GM12878 (cell line): ENCODE data around the gene CA14. TPM values are rescaled to one million over a fixed set of nuclear protein-coding genes. Genes with fewer than 3 reads are reported as not detected.
A peak's percentile ranks its signal among the peaks of the same experiment; 100 is the strongest.

Experiments used
- ASH2L ChIP-seq: fragments of 300-600, 200-600 bp; sonication (generic); IDR thresholded peaks from 2 replicates; pipeline ENCODE4 v1.6.1; 2017; ENCODE audit warnings: low read depth, mild to moderate bottlenecking, borderline replicate concordance
- ATF7 ChIP-seq: fragments of 450-650 bp; IDR thresholded peaks from 2 replicates; pipeline ENCODE4 v1.6.1; 2016; ENCODE audit warnings: low read depth, mild to moderate bottlenecking
- BCL11A ChIP-seq: IDR thresholded peaks from 2 replicates; pipeline ENCODE4 v1.6.1; 2011; ENCODE audit warnings: low read depth, low read length
- BCL3 ChIP-seq: IDR thresholded peaks from 2 replicates; pipeline ENCODE4 v1.6.1; 2011; ENCODE audit warnings: borderline replicate concordance, low read depth, mild to moderate bottlenecking, moderate library complexity, low read length; ENCODE audit not compliant: insufficient read depth, poor library complexity, severe bottlenecking
- BHLHE40 ChIP-seq, 2 experiments: fragments of 450-650 bp in 1 of 2; IDR thresholded peaks; 2 replicates each; pipeline ENCODE4 v1.6.1; 2011 to 2017; ENCODE audit warnings: low read depth in 2 of 2, borderline replicate concordance in 1 of 2, improper control_type of control experiment in 1 of 2, low read length in 1 of 2, mild to moderate bottlenecking in 1 of 2
- CHD2 ChIP-seq: IDR thresholded peaks from 2 replicates; pipeline ENCODE4 v1.6.1; 2011; ENCODE audit warnings: low read depth, low read length, improper control_type of control experiment, borderline replicate concordance
- EGR1 ChIP-seq, 2 experiments: IDR thresholded peaks; 1 replicate in 1 of 2; 2 replicates in 1 of 2; pipeline ENCODE4 v1.6.1; 2011 to 2012; ENCODE audit warnings: low read depth in 2 of 2, low read length in 2 of 2, borderline replicate concordance in 1 of 2, mild to moderate bottlenecking in 1 of 2, moderate library complexity in 1 of 2
- HDAC2 ChIP-seq: fragments of 200-600 bp; sonication (generic); IDR thresholded peaks from 2 replicates; pipeline ENCODE4 v1.6.1; 2017
- JUND ChIP-seq: IDR thresholded peaks from 2 replicates; pipeline ENCODE4 v1.6.1; 2012; ENCODE audit warnings: low read depth, mild to moderate bottlenecking, low read length, improper control_type of control experiment, moderate library complexity
- NRF1 ChIP-seq: conservative IDR thresholded peaks from 2 replicates; pipeline ENCODE4 v1.6.1; 2011; ENCODE audit warnings: mild to moderate bottlenecking, low read depth, low read length, improper control_type of control experiment
- PKNOX1 ChIP-seq: fragments of 450-650 bp; IDR thresholded peaks from 2 replicates; pipeline ENCODE4 v1.6.1; 2016; ENCODE audit warnings: mild to moderate bottlenecking
- POLR2A ChIP-seq: IDR thresholded peaks from 2 replicates; pipeline ENCODE4 v1.6.1; 2011; ENCODE audit warnings: low read depth, mild to moderate bottlenecking, low read length
- RBBP5 ChIP-seq: fragments of 200-600 bp; sonication (generic); conservative IDR thresholded peaks from 2 replicates; pipeline ENCODE4 v1.6.1; 2016
- SMC3 ChIP-seq: IDR thresholded peaks from 2 replicates; pipeline ENCODE4 v1.6.1; 2011; ENCODE audit warnings: low read length, improper control_type of control experiment, borderline replicate concordance
- SP1 ChIP-seq: IDR thresholded peaks from one replicate; pipeline ENCODE4 v1.6.1; 2011; ENCODE audit warnings: low read depth, low read length
- SRF ChIP-seq, 2 experiments: IDR thresholded peaks; 2 replicates each; pipeline ENCODE4 v1.6.1; 2011; ENCODE audit warnings: low read depth in 2 of 2, low read length in 2 of 2, mild to moderate bottlenecking in 1 of 2, moderate library complexity in 1 of 2
- SUZ12 ChIP-seq: fragments of 200-600 bp; sonication (generic); IDR thresholded peaks from one replicate; pipeline ENCODE4 v1.6.1; 2018; ENCODE audit warnings: antibody characterized with exemption, mild to moderate bottlenecking; ENCODE audit not compliant: unreplicated experiment
- TBL1XR1 ChIP-seq: IDR thresholded peaks from 2 replicates; pipeline ENCODE4 v1.6.1; 2012; ENCODE audit warnings: low read depth, low read length, improper control_type of control experiment
- ZNF207 ChIP-seq: fragments of 450-650 bp; IDR thresholded peaks from 2 replicates; pipeline ENCODE4 v1.6.1; 2014; ENCODE audit warnings: antibody characterized with exemption, mild to moderate bottlenecking, borderline replicate concordance
- ZZZ3 ChIP-seq: IDR thresholded peaks from 2 replicates; pipeline ENCODE4 v1.6.1; 2011; ENCODE audit warnings: low read depth; ENCODE audit not compliant: control insufficient read depth, insufficient read length
- polyA plus RNA-seq, 11 experiments: library from polyadenylated mRNA; depleted of rRNA in 4 of 11; unstranded in 6 of 11; stranded (reverse) in 5 of 11; fragments of >200 nt; fragmentation: Nextera tagmentation in 4 of 11; fragmentation: Illumina TruSeq in 1 of 11; extraction: Ambion mirVana in 4 of 11; extraction: Trizol in 1 of 11; gene quantifications; 1 replicate in 1 of 11; 2 replicates in 10 of 11; pipeline versions ENCODE4 v1.2.1 to v1.2.3, GENCODE V29; 2011 to 2016; ENCODE audit warnings: inconsistent platforms in 2 of 11, missing spikeins in 2 of 11, low read depth in 1 of 11
- total RNA-seq, 4 experiments: library from RNA; depleted of rRNA in 3 of 4; stranded (reverse); fragments of >200 nt in 3 of 4; fragmentation: Illumina TruSeq in 1 of 4; extraction: Trizol in 1 of 4; gene quantifications; 2 replicates each; pipeline versions ENCODE4 v1.2.1 to v1.2.3, GENCODE V29; 2013 to 2021
- TF ChIP-seq, protein P1 (sequence below): IDR thresholded peaks from 2 replicates; pipeline ENCODE4 v1.6.1; 2011; ENCODE audit warnings: mild to moderate bottlenecking, low read depth, low read length, moderate library complexity; ENCODE audit not compliant: insufficient replicate concordance
- TF ChIP-seq, protein P2 (sequence below), 3 experiments: IDR thresholded peaks in 2 of 3; conservative IDR thresholded peaks in 1 of 3; 2 replicates each; pipeline ENCODE4 v1.5.1; 2011; ENCODE audit warnings: low read depth in 3 of 3, low read length in 3 of 3, mild to moderate bottlenecking in 3 of 3, control low read depth in 2 of 3, moderate library complexity in 2 of 3, inconsistent platforms in 1 of 3, mixed read lengths in 1 of 3; ENCODE audit not compliant: control insufficient read depth in 2 of 3, insufficient read depth in 1 of 3; ENCODE audit errors: extremely low read depth in 1 of 3
- TF ChIP-seq, protein P3 (sequence below): fragments of 450-650 bp; IDR thresholded peaks from 2 replicates; pipeline ENCODE4 v1.6.1; 2017; ENCODE audit warnings: low read depth, mild to moderate bottlenecking, moderate library complexity

CA14 gene
- total and polyA plus RNA-seq, 10 of the 15 experiments (the other 5 are each of a cell fraction or from before 2014, with no cell fraction given): 0.11 to 0.35 (median 0.29) TPM; not detected in 6

DNA sequence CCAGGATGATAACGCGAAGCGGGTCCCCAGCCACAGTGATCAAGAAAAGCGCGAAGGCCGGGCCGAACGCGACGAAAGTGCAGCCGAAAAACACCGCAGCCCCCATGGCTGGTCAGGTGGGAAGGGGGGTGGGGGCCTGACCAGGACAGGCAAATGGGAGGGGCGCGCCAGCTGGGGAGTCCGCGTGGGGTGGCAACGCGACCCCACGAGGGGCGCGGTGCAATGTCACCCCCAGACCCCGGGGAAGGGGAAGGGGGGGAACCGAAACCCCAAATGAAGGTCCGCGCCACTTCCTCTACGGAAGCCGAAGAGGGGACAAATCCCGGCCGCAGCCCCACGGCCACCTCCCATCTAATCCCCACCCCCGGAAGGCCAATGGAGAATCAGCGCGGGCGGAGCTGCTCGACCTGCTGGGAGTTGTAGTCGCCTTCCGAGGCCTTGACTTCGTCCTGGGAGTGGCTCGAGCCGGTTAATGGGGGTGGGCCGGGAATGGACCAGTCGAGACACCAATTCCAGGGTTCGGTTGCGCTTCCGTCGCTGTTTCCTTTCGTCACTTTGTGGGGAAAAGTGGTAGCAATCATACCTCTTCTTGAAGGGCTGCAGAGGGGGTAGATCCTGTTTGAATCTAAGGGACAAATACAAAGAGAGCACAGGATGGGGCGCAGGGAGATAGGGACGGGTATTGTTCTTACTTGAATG is 11.3 kb downstream of the CA14 start, which contains the start of gene APH1A (continued):
- TF ChIP-seq BHLHE40 (IDR thresholded peaks at IDR 0.05; ENCODE audit: borderline replicate concordance in 1 of 2, low read depth in 2 of 2, low read length in 1 of 2) (peak; percentile 17 to 43; a peak in 1 of 4 replicates), SP1 (peak; percentile 35), NRF1 (no peak), BCL3 (no peak), SUZ12 (no peak), RBBP5 (no peak), ZNF207 (no peak), ZZZ3 (no peak), BCL11A (0 out of 2 replicates have a peak, but pooled peaks have one; percentile 3), ASH2L (0 out of 2 replicates have a peak, but pooled peaks have one; percentile 45), TBL1XR1 (no peak), HDAC2 (no peak), EGR1 (IDR thresholded peaks at IDR 0.05; ENCODE audit: borderline replicate concordance in 1 of 2, low read depth in 2 of 2, low read length in 2 of 2) (peak in 1 of 2 experiments; percentile 85; a peak in 2 of 3 replicates), PKNOX1 (no peak), JUND (no peak), ATF7 (no peak), SRF (IDR thresholded peaks at IDR 0.05; ENCODE audit: low read depth in 2 of 2, low read length in 2 of 2) (no peak), POLR2A (peak; percentile 84), CHD2 (peak; percentile 51; the same call in 1 of the 2 replicates), SMC3 (no peak)
- TF ChIP-seq, protein P1, sequence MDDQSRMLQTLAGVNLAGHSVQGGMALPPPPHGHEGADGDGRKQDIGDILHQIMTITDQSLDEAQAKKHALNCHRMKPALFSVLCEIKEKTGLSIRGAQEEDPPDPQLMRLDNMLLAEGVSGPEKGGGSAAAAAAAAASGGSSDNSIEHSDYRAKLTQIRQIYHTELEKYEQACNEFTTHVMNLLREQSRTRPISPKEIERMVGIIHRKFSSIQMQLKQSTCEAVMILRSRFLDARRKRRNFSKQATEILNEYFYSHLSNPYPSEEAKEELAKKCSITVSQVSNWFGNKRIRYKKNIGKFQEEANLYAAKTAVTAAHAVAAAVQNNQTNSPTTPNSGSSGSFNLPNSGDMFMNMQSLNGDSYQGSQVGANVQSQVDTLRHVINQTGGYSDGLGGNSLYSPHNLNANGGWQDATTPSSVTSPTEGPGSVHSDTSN: no peak
- TF ChIP-seq, protein P2, sequence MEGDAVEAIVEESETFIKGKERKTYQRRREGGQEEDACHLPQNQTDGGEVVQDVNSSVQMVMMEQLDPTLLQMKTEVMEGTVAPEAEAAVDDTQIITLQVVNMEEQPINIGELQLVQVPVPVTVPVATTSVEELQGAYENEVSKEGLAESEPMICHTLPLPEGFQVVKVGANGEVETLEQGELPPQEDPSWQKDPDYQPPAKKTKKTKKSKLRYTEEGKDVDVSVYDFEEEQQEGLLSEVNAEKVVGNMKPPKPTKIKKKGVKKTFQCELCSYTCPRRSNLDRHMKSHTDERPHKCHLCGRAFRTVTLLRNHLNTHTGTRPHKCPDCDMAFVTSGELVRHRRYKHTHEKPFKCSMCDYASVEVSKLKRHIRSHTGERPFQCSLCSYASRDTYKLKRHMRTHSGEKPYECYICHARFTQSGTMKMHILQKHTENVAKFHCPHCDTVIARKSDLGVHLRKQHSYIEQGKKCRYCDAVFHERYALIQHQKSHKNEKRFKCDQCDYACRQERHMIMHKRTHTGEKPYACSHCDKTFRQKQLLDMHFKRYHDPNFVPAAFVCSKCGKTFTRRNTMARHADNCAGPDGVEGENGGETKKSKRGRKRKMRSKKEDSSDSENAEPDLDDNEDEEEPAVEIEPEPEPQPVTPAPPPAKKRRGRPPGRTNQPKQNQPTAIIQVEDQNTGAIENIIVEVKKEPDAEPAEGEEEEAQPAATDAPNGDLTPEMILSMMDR (IDR thresholded peaks at IDR 0.05 in 2 of 3, conservative IDR thresholded peaks at IDR 0.05 in 1 of 3; ENCODE audit: control insufficient read depth in 2 of 3, extremely low read depth in 1 of 3, insufficient read depth in 1 of 3, low read depth in 3 of 3, low read length in 3 of 3): no peak
- TF ChIP-seq, protein P3, sequence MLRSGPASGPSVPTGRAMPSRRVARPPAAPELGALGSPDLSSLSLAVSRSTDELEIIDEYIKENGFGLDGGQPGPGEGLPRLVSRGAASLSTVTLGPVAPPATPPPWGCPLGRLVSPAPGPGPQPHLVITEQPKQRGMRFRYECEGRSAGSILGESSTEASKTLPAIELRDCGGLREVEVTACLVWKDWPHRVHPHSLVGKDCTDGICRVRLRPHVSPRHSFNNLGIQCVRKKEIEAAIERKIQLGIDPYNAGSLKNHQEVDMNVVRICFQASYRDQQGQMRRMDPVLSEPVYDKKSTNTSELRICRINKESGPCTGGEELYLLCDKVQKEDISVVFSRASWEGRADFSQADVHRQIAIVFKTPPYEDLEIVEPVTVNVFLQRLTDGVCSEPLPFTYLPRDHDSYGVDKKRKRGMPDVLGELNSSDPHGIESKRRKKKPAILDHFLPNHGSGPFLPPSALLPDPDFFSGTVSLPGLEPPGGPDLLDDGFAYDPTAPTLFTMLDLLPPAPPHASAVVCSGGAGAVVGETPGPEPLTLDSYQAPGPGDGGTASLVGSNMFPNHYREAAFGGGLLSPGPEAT: 0 out of 2 replicates have a peak, but pooled peaks have one; percentile 40
